Measurements from ENCODE around the gene ARHGEF38.

ARHGEF38 gene

GRCh38 chr4:105546086-105546485 is 6.3 kb upstream of the ARHGEF38 start:
- Histone ChIP-seq H3K27me3 (ENCODE audit: insufficient read depth, poor library complexity, severe bottlenecking) (no peaks in the 10 kb centered on the region), H3K27ac (replicated peaks) (no peak overlapping the region), H3K4me3 (replicated peaks; ENCODE audit: insufficient read depth, low read length) (no peak overlapping the region)
- no peak for DNase-seq (ENCODE audit: low read depth in 1 of 2, low spot score in 1 of 2)
- TF ChIP-seq POLR2AphosphoS5 (IDR thresholded peaks at IDR 0.05; ENCODE audit: low read depth) = no peak
- TF ChIP-seq SPI1 (IDR thresholded peaks at IDR 0.05; ENCODE audit: borderline replicate concordance, low read depth) = no peak
- TF ChIP-seq GABPA (IDR thresholded peaks at IDR 0.05; ENCODE audit: low read depth) = no peak
- TF ChIP-seq, protein P1, sequence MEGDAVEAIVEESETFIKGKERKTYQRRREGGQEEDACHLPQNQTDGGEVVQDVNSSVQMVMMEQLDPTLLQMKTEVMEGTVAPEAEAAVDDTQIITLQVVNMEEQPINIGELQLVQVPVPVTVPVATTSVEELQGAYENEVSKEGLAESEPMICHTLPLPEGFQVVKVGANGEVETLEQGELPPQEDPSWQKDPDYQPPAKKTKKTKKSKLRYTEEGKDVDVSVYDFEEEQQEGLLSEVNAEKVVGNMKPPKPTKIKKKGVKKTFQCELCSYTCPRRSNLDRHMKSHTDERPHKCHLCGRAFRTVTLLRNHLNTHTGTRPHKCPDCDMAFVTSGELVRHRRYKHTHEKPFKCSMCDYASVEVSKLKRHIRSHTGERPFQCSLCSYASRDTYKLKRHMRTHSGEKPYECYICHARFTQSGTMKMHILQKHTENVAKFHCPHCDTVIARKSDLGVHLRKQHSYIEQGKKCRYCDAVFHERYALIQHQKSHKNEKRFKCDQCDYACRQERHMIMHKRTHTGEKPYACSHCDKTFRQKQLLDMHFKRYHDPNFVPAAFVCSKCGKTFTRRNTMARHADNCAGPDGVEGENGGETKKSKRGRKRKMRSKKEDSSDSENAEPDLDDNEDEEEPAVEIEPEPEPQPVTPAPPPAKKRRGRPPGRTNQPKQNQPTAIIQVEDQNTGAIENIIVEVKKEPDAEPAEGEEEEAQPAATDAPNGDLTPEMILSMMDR (IDR thresholded peaks at IDR 0.05; ENCODE audit: insufficient read depth, low read length) = no peak
- TF ChIP-seq, protein P2, sequence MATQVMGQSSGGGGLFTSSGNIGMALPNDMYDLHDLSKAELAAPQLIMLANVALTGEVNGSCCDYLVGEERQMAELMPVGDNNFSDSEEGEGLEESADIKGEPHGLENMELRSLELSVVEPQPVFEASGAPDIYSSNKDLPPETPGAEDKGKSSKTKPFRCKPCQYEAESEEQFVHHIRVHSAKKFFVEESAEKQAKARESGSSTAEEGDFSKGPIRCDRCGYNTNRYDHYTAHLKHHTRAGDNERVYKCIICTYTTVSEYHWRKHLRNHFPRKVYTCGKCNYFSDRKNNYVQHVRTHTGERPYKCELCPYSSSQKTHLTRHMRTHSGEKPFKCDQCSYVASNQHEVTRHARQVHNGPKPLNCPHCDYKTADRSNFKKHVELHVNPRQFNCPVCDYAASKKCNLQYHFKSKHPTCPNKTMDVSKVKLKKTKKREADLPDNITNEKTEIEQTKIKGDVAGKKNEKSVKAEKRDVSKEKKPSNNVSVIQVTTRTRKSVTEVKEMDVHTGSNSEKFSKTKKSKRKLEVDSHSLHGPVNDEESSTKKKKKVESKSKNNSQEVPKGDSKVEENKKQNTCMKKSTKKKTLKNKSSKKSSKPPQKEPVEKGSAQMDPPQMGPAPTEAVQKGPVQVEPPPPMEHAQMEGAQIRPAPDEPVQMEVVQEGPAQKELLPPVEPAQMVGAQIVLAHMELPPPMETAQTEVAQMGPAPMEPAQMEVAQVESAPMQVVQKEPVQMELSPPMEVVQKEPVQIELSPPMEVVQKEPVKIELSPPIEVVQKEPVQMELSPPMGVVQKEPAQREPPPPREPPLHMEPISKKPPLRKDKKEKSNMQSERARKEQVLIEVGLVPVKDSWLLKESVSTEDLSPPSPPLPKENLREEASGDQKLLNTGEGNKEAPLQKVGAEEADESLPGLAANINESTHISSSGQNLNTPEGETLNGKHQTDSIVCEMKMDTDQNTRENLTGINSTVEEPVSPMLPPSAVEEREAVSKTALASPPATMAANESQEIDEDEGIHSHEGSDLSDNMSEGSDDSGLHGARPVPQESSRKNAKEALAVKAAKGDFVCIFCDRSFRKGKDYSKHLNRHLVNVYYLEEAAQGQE (IDR thresholded peaks at IDR 0.05; ENCODE audit: insufficient replicate concordance, low read depth) = no peak

DNA sequence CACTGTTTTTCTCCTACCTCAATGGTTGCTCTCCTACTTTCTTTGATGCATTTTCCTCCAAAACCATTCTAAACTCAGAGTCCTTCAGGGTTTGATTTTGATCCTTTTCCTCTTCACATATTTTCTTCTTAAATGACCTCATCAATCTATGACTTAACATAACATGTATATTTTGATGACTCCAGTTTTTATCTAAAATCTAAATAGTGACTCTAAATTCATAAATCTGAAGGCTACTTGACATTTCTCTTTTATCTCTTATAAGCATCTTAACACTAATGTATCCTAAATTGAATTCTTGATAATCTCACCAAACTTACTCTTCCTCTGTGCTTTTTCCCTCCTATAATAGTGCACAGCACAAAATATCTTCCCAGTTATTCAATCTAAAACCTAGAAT is 4.7 kb upstream of the ARHGEF38 start:
- no peak for DNase-seq (ENCODE audit: low read depth in 1 of 2, low spot score in 1 of 2)
- Histone ChIP-seq H3K27ac (replicated peaks) (no peak overlapping the region), H3K4me3 (replicated peaks; ENCODE audit: insufficient read depth, low read length) (no peak overlapping the region), H3K27me3 (ENCODE audit: insufficient read depth, poor library complexity, severe bottlenecking) (no peaks in the 10 kb centered on the region)
- TF ChIP-seq, protein P1 (IDR thresholded peaks at IDR 0.05; ENCODE audit: insufficient read depth, low read length) = no peak
- TF ChIP-seq SPI1 (IDR thresholded peaks at IDR 0.05; ENCODE audit: borderline replicate concordance, low read depth) (no peak), GABPA (IDR thresholded peaks at IDR 0.05; ENCODE audit: low read depth) (no peak), POLR2AphosphoS5 (IDR thresholded peaks at IDR 0.05; ENCODE audit: low read depth) (no peak)
- TF ChIP-seq, protein P2 (IDR thresholded peaks at IDR 0.05; ENCODE audit: insufficient replicate concordance, low read depth) = no peak

DNA sequence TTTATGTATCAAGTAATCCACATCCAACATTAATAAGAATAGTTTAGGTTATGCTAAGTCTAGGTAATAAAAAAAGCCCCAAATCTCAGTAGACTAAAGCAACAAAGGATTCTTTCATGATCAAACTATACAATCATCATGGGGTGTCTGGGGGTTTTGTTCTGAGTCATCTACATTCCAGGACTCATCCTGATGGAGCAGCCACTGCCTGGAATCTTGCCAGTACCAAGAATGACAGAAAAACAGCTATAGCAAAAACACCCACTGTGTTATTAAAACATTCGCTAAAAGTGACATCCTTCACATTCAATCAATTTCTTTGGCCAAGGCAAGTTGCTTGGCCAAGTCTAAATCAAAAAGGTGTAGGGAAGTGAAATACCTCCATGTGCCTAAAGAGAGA is 3.9 kb upstream of the ARHGEF38 start:
- H3K4me3 ChIP-seq (replicated peaks; ENCODE audit: insufficient read depth, low read length) = no peak overlapping the region
- no peak for DNase-seq (ENCODE audit: low read depth in 1 of 2, low spot score in 1 of 2)
- no peaks in the 10 kb centered on the region for H3K27me3 ChIP-seq (ENCODE audit: insufficient read depth, poor library complexity, severe bottlenecking)
- TF ChIP-seq, protein P2 (IDR thresholded peaks at IDR 0.05; ENCODE audit: insufficient replicate concordance, low read depth) = no peak
- TF ChIP-seq, protein P1 (IDR thresholded peaks at IDR 0.05; ENCODE audit: insufficient read depth, low read length) = no peak
- no peak for TF ChIP-seq SPI1 (IDR thresholded peaks at IDR 0.05; ENCODE audit: borderline replicate concordance, low read depth)
- no peak for TF ChIP-seq POLR2AphosphoS5 (IDR thresholded peaks at IDR 0.05; ENCODE audit: low read depth)
- TF ChIP-seq GABPA (IDR thresholded peaks at IDR 0.05; ENCODE audit: low read depth) = no peak
- no peak overlapping the region for H3K27ac ChIP-seq (replicated peaks)

All from HL-60 (cell line).